ENCODE measurements around the gene EIF4B.

GRCh38 chr12:53036802-53037201 lies 30.5 kb downstream of the EIF4B start:
- TF ChIP-seq, protein P1, sequence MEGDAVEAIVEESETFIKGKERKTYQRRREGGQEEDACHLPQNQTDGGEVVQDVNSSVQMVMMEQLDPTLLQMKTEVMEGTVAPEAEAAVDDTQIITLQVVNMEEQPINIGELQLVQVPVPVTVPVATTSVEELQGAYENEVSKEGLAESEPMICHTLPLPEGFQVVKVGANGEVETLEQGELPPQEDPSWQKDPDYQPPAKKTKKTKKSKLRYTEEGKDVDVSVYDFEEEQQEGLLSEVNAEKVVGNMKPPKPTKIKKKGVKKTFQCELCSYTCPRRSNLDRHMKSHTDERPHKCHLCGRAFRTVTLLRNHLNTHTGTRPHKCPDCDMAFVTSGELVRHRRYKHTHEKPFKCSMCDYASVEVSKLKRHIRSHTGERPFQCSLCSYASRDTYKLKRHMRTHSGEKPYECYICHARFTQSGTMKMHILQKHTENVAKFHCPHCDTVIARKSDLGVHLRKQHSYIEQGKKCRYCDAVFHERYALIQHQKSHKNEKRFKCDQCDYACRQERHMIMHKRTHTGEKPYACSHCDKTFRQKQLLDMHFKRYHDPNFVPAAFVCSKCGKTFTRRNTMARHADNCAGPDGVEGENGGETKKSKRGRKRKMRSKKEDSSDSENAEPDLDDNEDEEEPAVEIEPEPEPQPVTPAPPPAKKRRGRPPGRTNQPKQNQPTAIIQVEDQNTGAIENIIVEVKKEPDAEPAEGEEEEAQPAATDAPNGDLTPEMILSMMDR (conservative IDR thresholded peaks at IDR 0.05) = no peak
- TF ChIP-seq EZH2 (IDR thresholded peaks at IDR 0.05; ENCODE audit: low read depth) = no peak
